T-helper 9 cell (primary cell): ENCODE results near the gene MARK2.

Source experiments
- DNase-seq: peaks from one replicate; pipeline ENCODE4 v3.0.0-alpha.2; 2020

Gene MARK2

DNA sequence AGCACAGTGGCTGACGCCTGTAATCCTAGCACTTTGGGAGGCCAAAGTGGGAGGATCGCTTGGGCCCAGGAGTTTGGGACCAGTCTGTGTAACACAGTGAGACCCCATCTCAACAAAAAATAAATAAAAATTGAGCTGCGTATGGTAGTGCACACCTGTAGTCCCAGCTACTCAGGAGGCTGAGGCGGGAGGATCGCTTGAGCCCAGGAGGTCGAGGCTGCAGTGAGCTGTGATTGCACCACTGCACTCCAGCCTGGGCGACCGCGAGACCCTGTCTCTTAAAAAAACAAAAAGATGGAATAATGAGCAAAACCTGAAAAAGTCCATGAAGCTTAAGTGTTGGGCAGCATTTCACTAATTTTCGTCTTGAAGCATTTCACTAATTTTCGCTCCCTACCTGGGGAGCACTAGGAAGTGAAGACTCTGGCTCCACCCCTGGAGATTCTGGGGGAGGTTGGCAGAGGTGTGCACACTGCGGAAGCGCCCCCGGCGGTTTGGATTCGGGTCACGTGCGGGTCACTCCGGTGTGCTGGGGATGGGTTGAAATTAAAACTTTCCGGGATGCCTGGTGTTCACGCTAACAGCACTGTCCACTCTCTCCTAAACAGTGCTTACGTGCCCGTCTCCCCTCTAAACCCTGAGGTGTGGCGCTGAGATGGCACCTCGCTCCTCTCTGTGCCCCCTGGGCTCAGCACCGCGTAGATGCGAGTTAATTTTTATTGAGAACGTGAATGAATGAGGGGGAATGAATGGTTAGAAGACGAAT, 99.0 kb downstream of the MARK2 start:
- no peak for DNase-seq

DNA sequence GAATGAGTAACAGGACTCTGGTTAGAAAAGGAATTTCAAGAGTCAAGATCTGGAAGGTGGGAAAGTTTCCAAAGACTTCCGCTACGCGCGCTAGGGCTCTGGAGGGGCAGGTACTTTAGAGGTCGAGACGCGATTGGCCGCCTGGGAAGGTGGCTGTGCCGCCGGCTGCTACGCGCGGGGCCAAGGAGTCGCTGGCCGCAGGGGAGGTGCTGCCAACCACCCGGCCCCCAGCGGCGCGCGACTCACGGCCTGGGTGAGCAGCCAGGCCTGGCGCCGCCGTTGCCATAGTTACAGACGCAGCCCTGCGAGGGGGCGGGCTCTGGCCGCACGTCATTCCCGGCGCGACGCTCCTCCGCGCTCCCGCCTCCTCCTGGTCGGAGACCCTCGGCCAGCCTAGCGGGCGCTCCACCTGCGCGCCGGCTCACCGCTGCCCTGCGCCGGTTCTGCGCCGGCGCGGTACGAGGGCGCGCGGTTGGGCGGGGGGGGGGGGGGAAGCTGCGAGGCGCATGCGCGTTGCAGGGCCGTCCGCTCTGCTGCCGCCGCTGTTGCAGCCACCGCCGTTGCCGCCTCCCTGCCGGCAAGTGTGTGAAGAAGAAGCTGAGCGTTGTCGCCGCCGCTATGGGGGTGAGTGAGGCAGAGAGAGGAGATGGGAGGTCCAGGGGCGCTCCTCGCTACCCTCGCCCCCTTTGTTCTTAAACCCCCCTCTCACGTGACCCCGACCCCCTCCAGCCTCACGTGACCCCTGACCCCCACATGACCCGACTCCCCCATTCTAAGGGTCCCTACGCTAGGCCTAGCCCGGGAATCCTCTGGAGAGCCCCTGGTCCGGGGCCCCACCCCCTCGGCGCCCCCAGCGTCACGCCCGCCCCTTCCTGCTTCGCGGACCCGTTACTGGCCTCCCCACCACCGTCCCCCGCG, 99.8 kb downstream of the MARK2 start, which contains the start of gene NAA40:
Gene NAA40 (plus strand): TSS at position 524 of the 918 bp plus-strand sequence. CDS start 95 bp downstream, at position 619.
- DNase-seq, result peak; percentile 88

- no peak for DNase-seq
Measured at GRCh38 chr11:63939397-63939891, 100.5 kb downstream of the MARK2 start.

GRCh38 chr11:63940786-63941185, 101.9 kb downstream of the MARK2 start:
- no peak for DNase-seq

DNA sequence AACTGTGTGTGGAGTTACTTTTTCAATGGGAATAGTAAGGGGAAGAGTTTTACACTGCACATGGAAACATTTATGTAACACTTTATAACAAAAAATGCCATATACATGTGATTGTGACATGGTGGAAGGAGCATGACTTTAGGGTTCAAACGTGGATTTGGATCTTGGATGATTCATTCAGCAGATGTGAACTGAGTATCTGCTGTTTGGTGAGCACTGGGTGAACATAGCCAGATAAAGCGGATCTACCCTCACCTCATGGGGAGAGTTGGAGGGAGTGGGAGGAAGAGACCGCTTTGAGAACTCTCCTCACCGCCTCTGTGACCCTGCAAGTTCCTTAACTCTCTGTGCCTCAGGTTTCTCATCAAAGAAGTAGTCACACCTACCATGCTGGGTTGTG, 103.0 kb downstream of the MARK2 start:
- DNase-seq, result no peak

DNA sequence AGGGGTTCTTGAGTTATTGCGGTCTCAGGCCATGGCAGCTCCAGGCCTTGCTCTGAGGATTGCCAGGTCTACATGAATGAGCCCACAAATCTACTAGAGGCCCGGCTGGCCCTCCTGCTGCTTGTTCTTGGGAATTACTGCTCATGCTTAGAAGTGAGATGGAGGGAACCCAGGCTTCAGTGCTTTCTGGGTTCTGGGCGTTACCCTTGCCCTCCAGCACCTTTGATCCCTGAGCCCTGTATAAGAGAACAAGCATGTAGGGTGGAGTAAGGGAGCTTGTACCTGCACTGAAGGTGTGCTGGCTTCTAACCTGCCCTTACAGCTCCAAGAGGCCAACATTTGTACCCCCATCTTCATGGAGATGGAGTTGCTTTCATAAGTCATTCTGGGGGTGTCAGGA, 103.9 kb downstream of the MARK2 start:
- DNase-seq, result no peak

- DNase-seq, result no peak
Measured at GRCh38 chr11:63944987-63945386, 106.1 kb downstream of the MARK2 start.

- DNase-seq, result peak; percentile 28
Measured at GRCh38 chr11:63945477-63946163, 106.7 kb downstream of the MARK2 start.

- peak; percentile 7 for DNase-seq
Measured at GRCh38 chr11:63951779-63952536, 113.0 kb downstream of the MARK2 start.

GRCh38 chr11:63952570-63952969, 113.7 kb downstream of the MARK2 start:
- no peak for DNase-seq

- DNase-seq, result no peak
Measured at GRCh38 chr11:63958008-63958407, 119.1 kb downstream of the MARK2 start.
